Bronchial epithelial cell (primary cell): ENCODE data around the gene CCT3. TPM values are rescaled to one million over a fixed set of nuclear protein-coding genes. Genes with fewer than 3 reads are reported as not detected.
A peak's percentile ranks its signal among the peaks of the same experiment; 100 is the strongest.

ENCODE experiments used
- DNase-seq: peaks from one replicate; pipeline ENCODE4 v3.0.0-alpha.2; 2010; ENCODE audit warnings: low read depth
- FAIRE-seq: peaks from 2 replicates; lab custom pipeline; 2011; peaks lifted over from hg19 to GRCh38; lab: Jason Lieb, UNC
- H3K27me3 ChIP-seq: 2 replicates; pipeline ENCODE4 v1.5.1; 2011; ENCODE audit warnings: low read length; ENCODE audit not compliant: control insufficient read depth, insufficient read depth
- H3K36me3 ChIP-seq: 2 replicates; pipeline ENCODE4 v1.5.1; 2011; ENCODE audit warnings: low read length; ENCODE audit not compliant: control insufficient read depth, insufficient read depth
- H3K4me3 ChIP-seq: 2 replicates; pipeline ENCODE4 v1.5.1; 2011; ENCODE audit warnings: mild to moderate bottlenecking, low read depth, low read length, control low read depth
- CTCF ChIP-seq: IDR thresholded peaks from 2 replicates; pipeline ENCODE4 v1.5.1; 2011; ENCODE audit warnings: mild to moderate bottlenecking, moderate library complexity, low read length, control low read depth, inconsistent platforms; ENCODE audit not compliant: insufficient read depth, severe bottlenecking
- total RNA-seq: library from RNA; depleted of rRNA; stranded (reverse); fragments of >200 nt; gene quantifications from 2 replicates; pipeline ENCODE4 v1.2.1, GENCODE V29; 2014

Gene CCT3
- total RNA-seq, 1 donor from 2014 or later = 377 TPM

- no peak for DNase-seq
- TF ChIP-seq CTCF = no peak
- no peak for FAIRE-seq
- Histone ChIP-seq H3K27me3 (no peaks in the 10 kb centered on the region), H3K4me3 (no peak overlapping the region), H3K36me3 (peaks cover 48% of the 10 kb centered on the region)
Measured at GRCh38 chr1:156263288-156263655, 74.8 kb downstream of the CCT3 start.

- H3K27me3 ChIP-seq = no peaks in the 10 kb centered on the region
- H3K36me3 ChIP-seq = peaks cover 48% of the 10 kb centered on the region
- TF ChIP-seq CTCF = no peak
- peak; percentile 96 for DNase-seq
- peak; percentile 70 for FAIRE-seq
- no peak overlapping the region for H3K4me3 ChIP-seq
Measured at GRCh38 chr1:156262461-156263287, 75.4 kb downstream of the CCT3 start.

GRCh38 chr1:156260896-156261295 is 77.2 kb downstream of the CCT3 start:
- FAIRE-seq (no peak), DNase-seq (peak; percentile 59)
- Histone ChIP-seq H3K36me3 (peaks cover 47% of the 10 kb centered on the region), H3K4me3 (no peak overlapping the region), H3K27me3 (no peaks in the 10 kb centered on the region)
- no peak for TF ChIP-seq CTCF

- no peak for FAIRE-seq
- peaks cover 41% of the 10 kb centered on the region for H3K36me3 ChIP-seq
- TF ChIP-seq CTCF = no peak
- no peak overlapping the region for H3K4me3 ChIP-seq
- H3K27me3 ChIP-seq = no peaks in the 10 kb centered on the region
- DNase-seq = no peak
Measured at GRCh38 chr1:156259805-156260204, 78.3 kb downstream of the CCT3 start.

Other genes starting within 250 kb of the CCT3 start
- gene LMNA, start 223.6 kb downstream of the CCT3 start, total RNA-seq = 561 and 638 TPM in 2 replicates
- 1.8 and 16.9 TPM in 2 replicates for gene SEMA4A, start 184.7 kb downstream of the CCT3 start, total RNA-seq
- 5.8 and 7.4 TPM in 2 replicates for gene SLC25A44, start 144.2 kb downstream of the CCT3 start, total RNA-seq
- 55.3 and 55.9 TPM in 2 replicates for gene PMF1, start 125.3 kb downstream of the CCT3 start, total RNA-seq
- 0.51 TPM in 1 of 2 replicates, not detected in the other for gene BGLAP, start 96.1 kb downstream of the CCT3 start, total RNA-seq
- 0.26 and 1.3 TPM in 2 replicates for gene PAQR6, start 90.2 kb downstream of the CCT3 start, total RNA-seq
- gene SMG5, start 55.5 kb downstream of the CCT3 start, total RNA-seq = 57.4 and 67.0 TPM in 2 replicates
- gene TMEM79, start 54.0 kb downstream of the CCT3 start, total RNA-seq = 7.1 and 30.7 TPM in 2 replicates
- 26.9 and 34.2 TPM in 2 replicates for gene GLMP, start 42.6 kb downstream of the CCT3 start, total RNA-seq
- 0.26 and 0.77 TPM in 2 replicates for gene VHLL, start 39.0 kb downstream of the CCT3 start, total RNA-seq
- gene TSACC, start 234 bp upstream of the CCT3 start, total RNA-seq = 0.77 TPM in 1 of 2 replicates, not detected in the other
- gene RHBG, start 30.9 kb upstream of the CCT3 start, total RNA-seq = under 0.01 and 0.13 TPM in 2 replicates
- 1.3 and 4.9 TPM in 2 replicates for gene MEF2D, start 162.5 kb upstream of the CCT3 start, total RNA-seq
- gene IQGAP3, start 234.3 kb upstream of the CCT3 start, total RNA-seq = 0.53 and 1.7 TPM in 2 replicates
- not detected in 2 replicates for gene TTC24, start 241.4 kb upstream of the CCT3 start, total RNA-seq